ENCODE measurements around the gene ARID3A.
"Not testable (repeated sequence)": the region's sequence is repeated elsewhere in the genome, so short reads cannot be mapped to it uniquely, and the experiment has no call there.

Gene ARID3A

DNA sequence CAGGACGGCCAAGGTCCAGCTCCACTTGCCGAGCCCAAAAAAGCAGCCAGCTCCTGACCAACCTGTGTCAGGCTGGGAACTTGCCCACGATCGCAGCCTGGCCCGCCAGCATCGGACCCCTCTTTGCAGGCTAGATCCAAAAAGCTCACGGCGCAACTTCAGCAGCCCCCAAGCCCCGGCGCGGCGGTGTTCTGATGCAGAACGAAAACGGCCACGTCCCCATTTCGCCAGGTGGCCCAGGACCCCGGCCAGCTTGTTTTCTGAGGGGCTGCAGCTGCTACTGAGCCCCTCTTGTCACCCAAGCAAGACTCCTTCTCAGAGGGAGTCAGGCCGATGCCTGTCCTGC lies 93.8 kb downstream of the ARID3A start:
- no peak for DNase-seq (ENCODE audit: low read depth)

DNA sequence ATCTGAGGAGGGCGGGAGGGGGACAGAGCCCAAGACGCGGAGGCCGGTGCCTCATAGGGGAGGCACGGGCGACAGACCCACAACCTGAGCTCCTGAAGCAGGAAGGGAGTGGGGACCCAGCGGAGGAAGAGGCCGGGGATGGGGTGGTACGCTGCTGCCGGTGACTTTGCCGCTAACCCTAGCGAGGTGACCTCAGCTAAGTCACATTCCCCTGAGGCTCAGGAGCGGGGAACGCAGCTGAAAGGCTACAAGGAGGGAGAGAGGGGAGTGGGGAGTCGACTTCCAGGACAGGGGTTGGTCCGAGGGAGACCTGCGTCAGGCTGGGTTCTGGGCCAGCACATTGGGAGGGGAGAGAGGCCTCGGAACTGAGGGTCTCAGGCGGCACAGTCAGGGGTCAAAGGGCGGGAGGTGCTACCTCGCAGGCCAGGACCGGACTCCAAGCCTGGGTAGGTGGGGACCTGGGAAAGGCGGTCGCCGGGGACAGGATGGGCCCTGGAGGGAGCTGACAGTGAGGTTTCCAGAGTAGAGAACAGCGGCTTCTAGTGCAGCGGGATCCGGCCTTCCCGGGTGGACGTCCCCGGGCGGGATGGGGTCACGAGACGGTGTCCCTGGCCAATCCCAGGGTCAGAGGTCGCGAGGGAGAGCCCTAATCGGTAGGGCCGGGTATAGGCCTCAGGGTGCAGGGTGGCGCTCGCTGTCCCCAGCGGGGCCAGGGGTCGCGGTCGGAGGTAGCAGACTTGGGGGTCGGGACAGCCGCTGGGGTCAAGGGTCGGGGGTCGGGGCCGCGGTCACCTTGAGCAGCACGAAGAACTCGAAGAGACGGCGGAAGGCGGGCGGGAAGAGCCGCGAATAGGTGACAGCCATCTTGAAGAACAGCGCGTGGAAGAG lies 94.4 kb downstream of the ARID3A start:
- DNase-seq (ENCODE audit: low read depth) = no peak

DNA sequence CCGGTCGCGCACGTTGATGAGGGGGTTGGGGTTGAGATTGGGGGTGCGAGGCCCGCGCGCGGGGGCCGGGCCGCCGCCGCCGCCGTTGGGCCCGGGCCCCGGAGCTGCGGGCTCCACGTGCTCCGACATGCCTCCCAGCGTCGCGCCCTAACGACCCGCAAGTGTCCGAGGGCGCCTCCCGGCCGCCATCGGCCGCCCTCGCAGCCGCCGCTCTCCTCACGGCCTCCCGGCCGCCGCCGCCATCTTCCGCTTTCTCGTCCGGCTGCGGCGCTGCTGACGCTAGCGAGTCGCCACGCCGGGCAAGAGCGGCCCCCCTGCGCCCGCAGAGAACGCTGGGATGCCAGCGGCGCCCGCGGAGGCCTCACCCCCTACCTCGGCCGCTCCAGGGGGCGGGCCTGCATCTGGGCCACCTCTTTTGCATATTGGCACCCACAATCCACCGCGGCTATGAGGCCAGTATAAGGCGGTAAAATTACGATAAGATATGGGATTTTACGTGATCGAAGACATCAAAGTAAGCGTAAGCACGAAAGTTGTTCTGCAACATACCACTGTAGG lies 95.1 kb downstream of the ARID3A start, which contains the start of gene TMEM259:
TSS of gene TMEM259 (minus strand) at position 256 of the 558 bp plus-strand sequence. CDS start at position 129, 127 bp downstream.
- DNase-seq (ENCODE audit: low read depth) = peak; percentile 93

DNA sequence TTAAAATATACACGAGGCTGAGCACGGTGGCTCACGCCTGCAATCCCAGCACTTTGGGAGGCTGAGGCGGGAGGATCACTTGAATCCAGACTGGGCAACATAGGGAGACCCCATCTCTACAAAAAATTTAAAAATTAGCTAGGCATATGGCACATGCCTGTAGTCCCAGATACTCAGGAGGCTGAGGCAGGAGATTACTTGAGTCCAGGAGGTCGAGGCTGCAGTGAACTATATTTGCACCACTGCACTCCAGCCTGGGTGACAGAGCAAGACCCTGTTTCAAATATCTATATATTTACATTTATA lies 98.0 kb downstream of the ARID3A start:
- not testable (repeated sequence) for DNase-seq (ENCODE audit: low read depth)

DNA sequence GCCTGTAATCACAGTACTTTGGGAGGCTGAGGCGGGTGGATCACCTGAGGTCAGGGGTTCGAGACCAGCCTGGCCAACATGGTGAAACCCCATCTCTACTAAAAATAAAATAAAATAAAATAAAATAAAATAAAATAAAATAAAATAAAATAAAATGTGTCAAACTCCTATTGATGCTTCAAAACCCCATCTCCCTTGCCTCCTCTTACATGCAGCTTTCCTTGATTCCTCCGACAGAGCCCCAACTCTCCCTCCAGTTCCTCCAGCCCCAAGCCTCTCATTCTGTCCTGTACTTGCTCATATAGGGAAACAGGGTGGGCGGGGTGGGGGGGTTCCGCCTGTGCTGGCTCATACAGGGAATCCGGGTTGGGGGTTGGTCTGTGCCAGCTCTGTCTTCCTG lies 99.2 kb downstream of the ARID3A start:
- DNase-seq (ENCODE audit: low read depth) = not testable (repeated sequence)
